UCSD-AML1 (cell line): Measurements from ENCODE around the gene CCDC184.
A peak's percentile ranks its signal among the peaks of the same experiment; 100 is the strongest.

Experiments
- DNase-seq: peaks from one replicate; lab custom pipeline; 2025; ENCODE audit not compliant: unreplicated experiment; lab: John Stamatoyannopoulos, UW

Gene CCDC184

GRCh38 chr12:48177982-48178381 is 5.5 kb upstream of the CCDC184 start:
- DNase-seq = no peak

DNA sequence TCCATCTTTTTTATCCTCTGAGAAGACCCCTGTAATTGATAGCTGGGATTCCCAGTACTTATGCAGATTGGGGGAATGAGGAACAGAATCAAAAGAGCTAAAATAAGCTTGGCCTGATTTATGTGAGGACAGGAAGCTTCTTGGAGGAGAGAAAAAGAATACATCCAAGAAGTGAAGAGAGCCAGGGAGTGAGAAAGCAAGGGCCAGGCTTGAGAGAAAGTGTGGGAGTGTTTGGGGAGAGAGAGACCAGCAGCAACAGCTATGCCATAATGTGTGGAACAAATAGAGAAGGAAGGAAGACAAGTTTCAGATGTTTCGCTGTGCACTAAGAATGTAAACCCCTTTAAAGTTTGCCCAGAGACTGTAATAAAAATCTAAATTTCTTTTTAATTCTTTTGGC is 4.0 kb upstream of the CCDC184 start:
- DNase-seq = no peak

DNA sequence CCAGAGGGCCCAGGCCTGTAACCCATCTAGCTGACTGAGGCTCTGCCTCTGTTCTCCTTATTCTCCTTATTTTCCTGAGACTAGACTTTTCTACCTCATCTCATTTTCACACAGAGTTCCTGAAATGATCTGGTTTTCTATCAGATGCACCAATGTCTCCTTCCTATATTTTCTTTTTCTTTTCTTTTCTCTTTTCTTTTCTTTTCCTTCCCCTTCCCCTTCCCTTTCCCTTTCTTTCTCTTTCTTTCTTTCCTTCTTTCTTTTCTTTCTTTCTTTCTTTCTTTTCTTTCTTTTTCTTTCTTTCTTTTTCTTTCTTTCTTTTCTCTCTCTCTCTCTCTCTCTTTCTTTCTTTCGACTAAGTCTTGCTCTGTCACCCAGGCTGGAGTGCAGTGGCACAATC is 3.0 kb upstream of the CCDC184 start:
- no peak for DNase-seq

DNA sequence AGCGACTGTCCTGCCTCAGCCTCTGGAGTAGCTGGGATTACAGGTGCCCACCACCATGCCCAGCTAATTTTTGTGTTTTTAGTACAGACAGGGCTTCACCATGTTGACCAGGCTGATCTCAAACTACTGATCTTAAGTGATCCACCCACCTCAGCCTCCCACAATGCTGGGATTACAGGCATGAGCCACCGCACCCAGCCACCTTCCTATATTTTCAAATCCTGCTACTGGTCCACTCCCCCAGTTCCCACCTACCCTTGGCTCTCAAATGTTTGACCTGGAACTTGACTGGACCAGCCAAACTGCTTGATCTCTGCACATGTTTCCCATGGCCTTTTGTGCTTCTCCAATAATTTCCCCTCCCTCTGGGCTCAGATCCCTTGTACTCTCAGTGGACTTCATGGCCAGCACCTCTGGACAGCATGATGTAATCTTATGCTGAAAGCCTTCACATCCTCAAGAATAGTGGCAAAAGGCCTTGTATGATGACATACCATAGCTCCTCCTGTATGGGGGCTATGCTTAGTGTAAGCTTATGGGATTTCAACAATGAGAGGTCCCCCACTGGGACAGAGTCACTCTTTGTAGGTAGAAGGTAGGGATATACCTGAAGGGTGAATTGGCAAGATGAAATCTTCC is 2.5 kb upstream of the CCDC184 start:
- no peak for DNase-seq

- DNase-seq = no peak
Measured at GRCh38 chr12:48182631-48183030, 813 bp upstream of the CCDC184 start.

- no peak for DNase-seq
Measured at GRCh38 chr12:48183876-48184548, 568 bp downstream of the CCDC184 start.

GRCh38 chr12:48184549-48184922 is 1.1 kb downstream of the CCDC184 start:
- no peak for DNase-seq

DNA sequence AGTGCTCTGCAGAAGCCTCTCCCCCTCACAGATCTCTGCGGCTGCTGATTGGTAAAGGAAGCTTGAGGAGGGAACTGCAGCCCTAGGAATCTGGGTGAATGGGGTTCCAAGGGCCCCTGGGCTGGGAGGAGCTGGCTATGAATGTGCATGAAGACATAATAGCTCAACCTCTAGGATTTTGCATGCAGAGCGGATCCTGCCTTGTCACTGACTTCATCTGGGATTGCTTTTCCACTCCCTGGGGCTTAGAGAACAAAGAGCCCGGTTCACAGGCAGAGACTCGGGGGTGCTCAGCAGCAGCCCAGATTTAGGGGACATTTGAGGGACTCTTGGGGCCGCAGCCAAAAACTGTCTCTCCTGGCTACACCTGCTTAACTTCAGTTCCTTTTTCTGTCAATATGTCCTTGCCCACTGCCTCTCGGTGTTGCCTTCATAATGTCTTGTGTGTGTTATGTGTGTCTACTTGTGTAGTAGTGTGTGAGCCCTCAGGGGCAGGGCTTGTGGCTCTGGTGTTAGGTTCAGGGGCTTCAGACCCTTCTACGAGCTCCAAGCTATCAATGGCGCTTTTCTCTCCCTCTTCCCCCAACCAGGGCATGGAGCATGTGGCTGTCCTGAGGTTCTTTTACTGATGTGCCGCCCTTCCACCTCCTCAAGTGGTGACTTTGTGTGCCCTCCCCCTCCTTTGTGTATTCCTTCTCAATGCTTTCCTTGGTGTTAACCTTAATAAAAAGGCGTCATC is 1.9 kb downstream of the CCDC184 start:
- DNase-seq = no peak

DNA sequence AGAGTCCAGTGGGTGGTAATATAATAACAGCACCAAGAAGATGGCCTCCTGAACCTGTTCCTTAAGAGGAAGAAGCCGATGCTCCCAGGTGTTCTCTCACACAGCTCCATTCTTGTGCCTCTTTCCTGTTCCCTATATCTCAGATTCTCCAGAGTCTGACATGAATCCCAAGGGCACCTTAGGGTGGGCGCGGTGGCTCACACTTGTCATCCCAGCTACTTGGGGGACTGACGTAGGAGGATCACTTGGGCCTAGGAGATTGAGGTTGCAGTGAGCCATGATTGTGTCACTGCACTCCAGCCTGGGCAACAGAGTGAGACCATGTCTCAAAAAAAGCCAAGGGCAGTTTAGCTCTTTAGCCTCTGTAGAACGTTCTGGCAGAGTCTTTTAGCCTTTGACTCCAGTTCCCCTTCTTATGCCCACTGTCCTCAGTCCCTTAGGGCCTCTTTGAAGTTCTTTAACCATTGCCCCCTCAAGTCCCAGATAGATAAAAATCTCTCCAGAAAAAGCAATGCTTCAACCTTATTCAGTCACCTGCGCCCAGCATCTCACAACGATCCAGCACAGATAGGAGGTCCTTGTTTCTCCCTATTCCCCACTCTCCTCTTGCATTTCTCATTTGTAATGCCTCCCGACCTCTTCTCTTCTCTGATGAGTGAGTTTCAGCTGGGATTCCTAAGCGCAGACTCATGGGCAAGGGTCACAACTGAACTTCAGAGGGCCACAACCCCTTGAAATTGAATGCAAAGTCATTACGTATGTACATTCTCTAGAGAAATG is 4.7 kb downstream of the CCDC184 start:
- DNase-seq = no peak

- DNase-seq = peak; percentile 28
Measured at GRCh38 chr12:48189331-48190125, 6.1 kb downstream of the CCDC184 start.

DNA sequence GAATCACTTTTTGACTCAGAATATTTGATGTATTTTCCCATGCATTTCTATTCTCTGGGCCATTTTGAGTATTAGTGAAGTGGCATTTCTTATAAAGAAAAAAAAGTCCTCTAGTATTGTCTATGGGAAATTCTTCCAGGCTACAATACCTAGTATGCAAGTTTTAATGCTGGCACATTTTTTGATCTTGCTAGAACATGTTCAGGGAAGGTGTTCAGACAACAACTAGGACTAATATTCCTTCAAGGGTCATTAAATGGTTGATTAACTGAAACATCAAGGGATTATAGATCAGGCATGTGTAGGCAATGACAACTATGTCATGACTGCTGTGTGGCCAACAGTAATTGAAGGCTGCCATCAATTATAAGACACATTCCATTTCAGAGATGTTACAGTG is 7.7 kb downstream of the CCDC184 start:
- DNase-seq = no peak

- DNase-seq = no peak
Measured at GRCh38 chr12:48192861-48193260, 9.4 kb downstream of the CCDC184 start.

DNA sequence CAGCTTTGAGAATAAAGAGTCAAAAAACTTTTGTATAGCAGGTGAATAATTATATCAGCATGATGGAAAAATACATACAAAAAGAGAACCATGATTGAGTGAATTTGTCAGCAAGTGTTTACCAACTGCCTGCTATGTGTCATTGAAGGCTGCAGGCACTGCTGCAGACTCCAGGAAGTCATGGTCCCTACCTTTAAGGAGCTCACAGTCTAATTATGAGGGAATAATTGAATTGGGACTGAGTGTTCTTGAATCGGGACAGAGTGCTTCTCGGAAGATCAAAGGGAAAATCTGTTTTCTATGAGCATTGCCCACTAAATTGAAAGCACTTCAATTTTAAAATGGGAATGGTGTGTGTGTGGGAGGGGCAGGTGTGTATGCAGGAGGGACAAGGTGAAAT is 10.2 kb downstream of the CCDC184 start:
- DNase-seq = no peak

DNA sequence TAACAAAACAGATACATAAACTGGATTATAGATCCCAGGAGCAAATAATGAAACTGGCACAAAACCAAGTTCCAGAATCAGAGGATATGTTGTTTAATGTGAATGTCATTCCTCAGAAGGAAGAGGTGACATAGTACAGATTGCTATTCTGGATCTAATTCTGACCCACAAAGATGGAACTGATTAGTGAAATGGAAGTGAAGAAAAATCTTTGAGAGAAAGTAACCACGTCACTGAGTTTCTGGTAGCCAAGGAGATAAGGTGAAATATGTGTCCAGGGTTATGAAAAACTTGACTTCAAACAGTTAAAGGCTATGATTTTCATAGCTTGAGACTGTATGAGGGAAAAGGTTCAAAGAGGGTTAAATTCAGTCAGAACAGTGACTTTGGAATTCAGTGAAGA is 11.4 kb downstream of the CCDC184 start:
- no peak for DNase-seq

DNA sequence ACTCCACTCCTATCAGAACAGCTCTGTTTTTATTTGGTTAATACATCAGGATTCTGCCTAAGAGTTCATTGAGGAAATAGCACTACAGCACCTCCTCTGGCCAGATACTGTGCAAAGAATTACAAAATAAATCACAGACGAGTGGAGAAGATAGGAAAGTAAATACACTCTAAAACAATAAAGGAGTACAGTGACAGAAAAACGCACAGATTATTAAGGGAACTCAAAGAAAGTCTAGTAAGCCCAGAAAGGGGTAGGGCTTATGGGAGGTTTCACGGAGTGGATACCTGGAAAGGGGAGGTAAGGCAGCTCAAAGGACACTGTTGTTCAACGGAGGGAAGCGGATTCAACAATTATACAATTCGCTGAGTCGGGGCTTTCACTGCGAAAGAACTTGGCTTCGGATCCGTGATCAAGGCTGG is 14.1 kb downstream of the CCDC184 start:
- no peak for DNase-seq

GRCh38 chr12:48197971-48198671 is 14.7 kb downstream of the CCDC184 start:
- DNase-seq = peak; percentile 84

GRCh38 chr12:48198672-48198971 is 15.2 kb downstream of the CCDC184 start:
- no peak for DNase-seq

GRCh38 chr12:48198985-48199384 is 15.5 kb downstream of the CCDC184 start:
- no peak for DNase-seq

DNA sequence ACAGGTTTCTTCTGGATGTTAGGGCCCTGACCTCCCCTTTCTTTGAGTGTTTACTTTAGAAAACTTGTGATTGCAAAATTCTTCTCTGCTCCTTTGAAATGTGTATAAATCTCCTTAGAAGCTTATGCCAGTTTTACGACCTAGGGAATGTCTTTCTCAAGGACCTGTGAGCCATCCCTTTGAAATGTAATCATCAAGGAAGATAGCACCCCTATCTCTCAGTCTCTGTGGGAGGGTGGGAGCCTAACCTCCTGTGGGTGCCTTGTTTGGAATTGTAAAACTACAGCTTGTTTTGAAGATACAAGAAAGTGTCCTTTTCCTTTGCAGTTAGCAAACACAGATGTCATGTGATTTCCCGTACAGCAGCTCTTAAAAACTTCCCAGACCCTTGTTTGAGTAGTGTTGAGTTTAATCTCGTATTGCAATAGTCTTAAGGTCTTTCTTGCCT is 16.4 kb downstream of the CCDC184 start:
- no peak for DNase-seq

- no peak for DNase-seq
Measured at GRCh38 chr12:48201091-48201490, 17.6 kb downstream of the CCDC184 start.
